Astrocyte (in vitro differentiated cells and primary cell): ENCODE measurements around the gene ZNRF1.

Source experiments
- EZH2 ChIP-seq: IDR thresholded peaks from 2 replicates; pipeline ENCODE4 v1.6.1; 2012; ENCODE audit warnings: mild to moderate bottlenecking, low read length, inconsistent platforms; ENCODE audit not compliant: insufficient read depth
- TF ChIP-seq, protein P1 (sequence below): IDR thresholded peaks from 2 replicates; pipeline ENCODE4 v1.5.1; 2011; ENCODE audit warnings: low read depth, mild to moderate bottlenecking, inconsistent platforms, low read length, moderate library complexity; ENCODE audit not compliant: insufficient read depth

DNA sequence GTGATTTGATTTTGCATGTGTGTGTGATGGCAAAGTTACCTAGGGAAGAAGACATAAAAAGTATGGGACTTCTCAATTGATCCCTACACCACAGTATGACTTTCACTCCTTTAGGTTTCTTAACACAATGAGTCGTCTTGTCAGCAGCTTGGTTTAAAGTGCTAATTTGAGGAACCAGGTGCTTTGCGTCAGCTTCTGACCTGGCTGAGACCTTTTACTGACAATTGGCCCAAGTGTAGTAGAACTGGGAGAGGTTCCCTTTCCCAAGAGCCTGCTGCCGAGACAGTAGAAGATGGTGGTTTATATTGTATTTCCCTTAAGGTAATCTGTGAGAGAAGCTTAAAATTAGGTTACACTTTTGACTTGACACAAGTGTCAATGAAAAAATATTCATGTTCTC, 62.8 kb downstream of the ZNRF1 start:
- TF ChIP-seq, protein P1, sequence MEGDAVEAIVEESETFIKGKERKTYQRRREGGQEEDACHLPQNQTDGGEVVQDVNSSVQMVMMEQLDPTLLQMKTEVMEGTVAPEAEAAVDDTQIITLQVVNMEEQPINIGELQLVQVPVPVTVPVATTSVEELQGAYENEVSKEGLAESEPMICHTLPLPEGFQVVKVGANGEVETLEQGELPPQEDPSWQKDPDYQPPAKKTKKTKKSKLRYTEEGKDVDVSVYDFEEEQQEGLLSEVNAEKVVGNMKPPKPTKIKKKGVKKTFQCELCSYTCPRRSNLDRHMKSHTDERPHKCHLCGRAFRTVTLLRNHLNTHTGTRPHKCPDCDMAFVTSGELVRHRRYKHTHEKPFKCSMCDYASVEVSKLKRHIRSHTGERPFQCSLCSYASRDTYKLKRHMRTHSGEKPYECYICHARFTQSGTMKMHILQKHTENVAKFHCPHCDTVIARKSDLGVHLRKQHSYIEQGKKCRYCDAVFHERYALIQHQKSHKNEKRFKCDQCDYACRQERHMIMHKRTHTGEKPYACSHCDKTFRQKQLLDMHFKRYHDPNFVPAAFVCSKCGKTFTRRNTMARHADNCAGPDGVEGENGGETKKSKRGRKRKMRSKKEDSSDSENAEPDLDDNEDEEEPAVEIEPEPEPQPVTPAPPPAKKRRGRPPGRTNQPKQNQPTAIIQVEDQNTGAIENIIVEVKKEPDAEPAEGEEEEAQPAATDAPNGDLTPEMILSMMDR: no peak
- no peak for TF ChIP-seq EZH2
